Gastrocnemius medialis (tissue), 4 donors: ENCODE measurements around the gene WASHC4. TPM values are rescaled to one million over a fixed set of nuclear protein-coding genes. Genes with fewer than 3 reads are reported as not detected.

Experiments
- ATAC-seq, 2 donors: fragments of 150-250 bp; one replicate each; pipeline ENCODE4 v1.9.1; 2016
- DNase-seq, 2 donors: peaks; one replicate each; pipeline ENCODE4 v3.0.0-alpha.2; 2019
- H3K27ac ChIP-seq, 4 donors: fragments of 200-600 bp; sonication (generic); 1 replicate in 1 of 4; 2 replicates in 3 of 4; pipeline ENCODE4 v1.5.1; 2016 to 2018; ENCODE audit warnings: mild to moderate bottlenecking in 2 of 4, moderate library complexity in 1 of 4
- H3K27me3 ChIP-seq, 3 donors: fragments of 200-600 bp; sonication (generic) in 2 of 3; 1 replicate in 1 of 3; 2 replicates in 2 of 3; pipeline versions ENCODE4 v1.5.1 to v1.6.0; 2016 to 2019; ENCODE audit warnings: mild to moderate bottlenecking in 1 of 3, moderate library complexity in 1 of 3
- H3K36me3 ChIP-seq, 2 donors: fragments of 200-600 bp; sonication (generic) in 1 of 2; one replicate each; pipeline ENCODE4 v1.5.1; 2017 to 2018
- H3K4me1 ChIP-seq, 2 donors: fragments of 200-600 bp; sonication (generic) in 1 of 2; one replicate each; pipeline ENCODE4 v1.5.1; 2016 to 2017; ENCODE audit warnings: mild to moderate bottlenecking in 2 of 2
- H3K4me3 ChIP-seq, 4 donors: fragments of 200-600 bp; sonication (generic) in 3 of 4; 1 replicate in 1 of 4; 2 replicates in 3 of 4; pipeline ENCODE4 v1.5.1; 2016 to 2019; ENCODE audit warnings: mild to moderate bottlenecking in 2 of 4
- H3K9me3 ChIP-seq, 3 donors: fragments of 200-600 bp; sonication (generic) in 2 of 3; 1 replicate in 1 of 3; 2 replicates in 2 of 3; pipeline ENCODE4 v1.5.1; 2016 to 2019
- CTCF ChIP-seq, 5 experiments: fragments of 450-650 bp in 3 of 5; fragments of 200-600 bp in 2 of 5; sonication (generic) in 2 of 5; IDR thresholded peaks in 4 of 5; conservative IDR thresholded peaks in 1 of 5; 1 replicate in 4 of 5; 2 replicates in 1 of 5; pipeline ENCODE4 v1.5.1; 2016 to 2019; ENCODE audit warnings: antibody characterized with exemption in 5 of 5, mild to moderate bottlenecking in 3 of 5, moderate library complexity in 3 of 5
- POLR2A ChIP-seq, 2 donors: fragments of 450-650 bp; IDR thresholded peaks; one replicate each; pipeline ENCODE4 v1.6.1; 2017; ENCODE audit warnings: antibody characterized with exemption in 2 of 2, mild to moderate bottlenecking in 2 of 2, moderate library complexity in 2 of 2
- in situ Hi-C, 4 donors: fragments of 200-750 bp; cut with MboI; loops; one replicate each; pipeline versions ENCODE4 v1.15.0 to v1.8.0; 2017; ENCODE audit warnings: low sequenced_read_pairs in 4 of 4
- intact Hi-C: fragments of 100-400 bp; cut with DNase I; formaldehyde crosslinking; loops from one replicate; pipeline ENCODE4 v1.15.1; 2023; ENCODE audit warnings: low total_unique reads
- total RNA-seq, 4 donors: library from RNA; depleted of rRNA; stranded (reverse); fragments of >200 nt; gene quantifications; one replicate each; pipeline versions ENCODE4 v1.1.0 to v1.2.3, GENCODE V29; 2016

WASHC4 gene
- total RNA-seq, 4 donors from 2014 or later: 23.6 to 53.2 (median 36.7) TPM

GRCh38 chr12:105141320-105141922 lies 33.9 kb downstream of the WASHC4 start:
- no peak for DNase-seq
- Histone ChIP-seq H3K27me3 (no peaks in the 10 kb centered on the region), H3K4me3 (no peak overlapping the region), H3K27ac (no peak overlapping the region), H3K9me3 (no peaks in the 10 kb centered on the region), H3K4me1 (no peaks in the 10 kb centered on the region), H3K36me3 (peaks cover 0 to 69% of the 10 kb centered on the region in 2 donors)
- no peak for ATAC-seq
- intact Hi-C loops (no loop called here), in situ Hi-C loops (no loop called here)
- TF ChIP-seq CTCF (IDR thresholded peaks at IDR 0.05 in 4 of 5, conservative IDR thresholded peaks at IDR 0.05 in 1 of 5) (no peak), POLR2A (IDR thresholded peaks at IDR 0.05) (no peak)

GRCh38 chr12:105142259-105142658 lies 34.7 kb downstream of the WASHC4 start:
- no peaks in the 10 kb centered on the region for H3K9me3 ChIP-seq
- peaks cover 0 to 76% of the 10 kb centered on the region in 2 donors for H3K36me3 ChIP-seq
- no peak for ATAC-seq
- intact Hi-C loops (no loop called here), in situ Hi-C loops (no loop called here)
- no peaks in the 10 kb centered on the region for H3K4me1 ChIP-seq
- no peak overlapping the region for H3K27ac ChIP-seq
- no peaks in the 10 kb centered on the region for H3K27me3 ChIP-seq
- no peak for DNase-seq
- no peak overlapping the region for H3K4me3 ChIP-seq
- TF ChIP-seq POLR2A (IDR thresholded peaks at IDR 0.05) (no peak), CTCF (IDR thresholded peaks at IDR 0.05 in 4 of 5, conservative IDR thresholded peaks at IDR 0.05 in 1 of 5) (no peak)

- intact Hi-C loops (loop anchor here (5.0 kb wide), 1 partner anchor 39 kb away; no protein-coding TSS in a partner anchor), in situ Hi-C loops (no loop called here)
- no peaks in the 10 kb centered on the region for H3K9me3 ChIP-seq
- ATAC-seq (no peak), DNase-seq (no peak)
- no peaks in the 10 kb centered on the region for H3K27me3 ChIP-seq
- H3K4me1 ChIP-seq: no peaks in the 10 kb centered on the region
- no peak overlapping the region for H3K4me3 ChIP-seq
- no peak for TF ChIP-seq POLR2A (IDR thresholded peaks at IDR 0.05)
- no peak for TF ChIP-seq CTCF (IDR thresholded peaks at IDR 0.05 in 4 of 5, conservative IDR thresholded peaks at IDR 0.05 in 1 of 5)
- no peak overlapping the region for H3K27ac ChIP-seq
- H3K36me3 ChIP-seq: peaks cover 1 to 75% of the 10 kb centered on the region in 2 donors
Measured at GRCh38 chr12:105156260-105156659, 48.7 kb downstream of the WASHC4 start.

GRCh38 chr12:105157606-105158005 lies 50.1 kb downstream of the WASHC4 start:
- H3K9me3 ChIP-seq: no peaks in the 10 kb centered on the region
- peaks cover 3 to 79% of the 10 kb centered on the region in 2 donors for H3K36me3 ChIP-seq

More at GRCh38 chr12:105157606-105158005, 50.1 kb downstream of the WASHC4 start:
- in situ Hi-C loops: no loop called here
- no peak for ATAC-seq
- TF ChIP-seq CTCF (IDR thresholded peaks at IDR 0.05 in 4 of 5, conservative IDR thresholded peaks at IDR 0.05 in 1 of 5): no peak
- no peak for TF ChIP-seq POLR2A (IDR thresholded peaks at IDR 0.05)
- no peak overlapping the region for H3K4me3 ChIP-seq
- H3K27me3 ChIP-seq: no peaks in the 10 kb centered on the region
- intact Hi-C loops: loop anchor here (5.0 kb wide), 1 partner anchor 40 kb away; no protein-coding TSS in a partner anchor
- DNase-seq: no peak
- H3K4me1 ChIP-seq: no peaks in the 10 kb centered on the region
- no peak overlapping the region for H3K27ac ChIP-seq
